CD4-positive, alpha-beta T cell treated with Interleukin-2 at 100 ng/mL for 4 hours (primary cell): Measurements from ENCODE around the gene RPL38.

ENCODE experiments used
- DNase-seq: peaks from one replicate; pipeline ENCODE4 v3.0.0-alpha.2; 2020; ENCODE audit warnings: low spot score

The RPL38 gene

DNA sequence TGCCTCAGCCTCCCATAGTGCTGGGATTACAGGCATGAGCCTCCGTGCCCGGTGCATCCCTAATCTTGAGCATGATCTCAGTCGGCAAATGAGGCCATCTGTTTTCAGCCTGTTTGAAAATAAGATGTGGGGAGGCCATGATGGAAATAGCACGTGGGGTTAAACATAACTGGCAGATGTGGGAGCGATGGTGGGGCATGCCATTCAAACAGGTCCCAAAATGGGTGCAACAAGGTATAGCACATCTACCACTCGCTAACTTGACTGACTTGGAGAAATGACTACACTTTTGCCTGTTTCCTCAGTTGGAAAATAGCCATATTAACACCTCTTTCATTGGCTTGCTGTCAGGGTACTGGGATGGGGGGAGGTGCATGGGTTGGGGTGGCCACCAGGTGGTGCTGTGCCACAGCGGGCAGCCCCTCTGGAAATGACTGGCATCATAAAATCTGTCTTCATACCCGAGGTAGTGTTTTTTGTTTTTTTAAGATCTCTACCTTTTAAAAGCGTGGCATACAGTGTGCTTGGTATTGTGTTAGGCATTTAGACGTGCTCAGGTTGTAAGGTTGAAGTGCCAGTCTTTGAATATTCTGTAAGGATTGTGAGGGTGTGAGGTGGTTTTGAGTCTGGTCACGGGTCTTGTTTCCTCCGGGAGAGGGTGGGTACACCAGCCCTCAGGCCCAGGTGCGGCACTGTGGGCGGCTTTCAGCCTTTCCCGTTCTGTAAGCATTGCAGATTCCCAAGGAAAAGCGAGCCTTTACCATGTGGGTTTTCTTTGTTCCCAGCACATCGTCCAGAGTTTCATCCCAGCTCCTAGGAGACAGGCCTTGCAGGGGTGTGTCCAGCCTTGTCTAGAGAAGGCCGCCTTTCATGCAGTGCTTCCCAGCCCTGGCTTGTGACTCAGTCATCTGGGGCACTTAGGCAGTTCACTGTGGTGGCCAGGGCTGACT is 7.0 kb downstream of the RPL38 start:
- DNase-seq: peak; percentile 86

GRCh38 chr17:74211141-74211911 is 7.8 kb downstream of the RPL38 start:
- no peak for DNase-seq

GRCh38 chr17:74211912-74212208 is 8.4 kb downstream of the RPL38 start:
- DNase-seq: no peak

DNA sequence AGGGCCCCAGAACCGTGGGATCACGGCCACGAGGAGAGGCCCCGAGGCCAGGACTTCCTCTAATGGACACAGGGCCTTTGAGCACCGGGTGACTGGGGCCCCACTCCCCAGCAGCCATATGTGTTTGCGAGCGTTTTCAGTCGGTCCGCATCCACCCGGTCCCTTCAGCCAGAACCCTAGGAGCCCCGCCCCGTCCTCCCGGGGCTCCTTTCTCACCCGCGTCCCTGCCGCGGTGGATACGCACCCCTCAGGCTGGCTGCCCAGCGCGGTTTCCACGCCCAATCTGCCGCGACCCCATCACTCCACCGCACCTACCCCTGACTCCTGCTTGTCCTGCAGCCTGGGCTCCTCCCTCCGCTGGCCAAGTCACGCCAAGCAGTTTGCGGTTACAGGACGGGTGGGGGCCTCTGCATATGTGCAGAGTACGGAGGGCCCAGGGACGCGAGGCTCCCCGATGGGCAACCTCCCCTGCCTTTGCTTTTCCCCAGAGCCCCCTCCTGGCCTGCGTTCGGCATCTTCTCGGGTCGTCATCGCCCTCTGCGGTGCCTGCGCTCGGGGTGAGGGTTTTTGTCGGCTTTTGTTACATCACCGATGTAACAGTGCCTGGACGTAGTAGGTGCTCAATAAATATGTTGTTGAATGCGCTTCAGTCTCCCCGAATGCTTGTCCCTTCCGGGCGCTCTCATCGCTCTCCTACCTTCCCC is 8.9 kb downstream of the RPL38 start:
- DNase-seq: no peak

- peak; percentile 72 for DNase-seq
Observed at GRCh38 chr17:74212913-74213791, 9.7 kb downstream of the RPL38 start, which contains the start of gene TTYH2. Gene TTYH2 (plus strand): TSS chr17:74213571. CDS start chr17:74213588, 17 bp downstream.

- no peak for DNase-seq
Observed at GRCh38 chr17:74213861-74214391, 10.4 kb downstream of the RPL38 start.

DNA sequence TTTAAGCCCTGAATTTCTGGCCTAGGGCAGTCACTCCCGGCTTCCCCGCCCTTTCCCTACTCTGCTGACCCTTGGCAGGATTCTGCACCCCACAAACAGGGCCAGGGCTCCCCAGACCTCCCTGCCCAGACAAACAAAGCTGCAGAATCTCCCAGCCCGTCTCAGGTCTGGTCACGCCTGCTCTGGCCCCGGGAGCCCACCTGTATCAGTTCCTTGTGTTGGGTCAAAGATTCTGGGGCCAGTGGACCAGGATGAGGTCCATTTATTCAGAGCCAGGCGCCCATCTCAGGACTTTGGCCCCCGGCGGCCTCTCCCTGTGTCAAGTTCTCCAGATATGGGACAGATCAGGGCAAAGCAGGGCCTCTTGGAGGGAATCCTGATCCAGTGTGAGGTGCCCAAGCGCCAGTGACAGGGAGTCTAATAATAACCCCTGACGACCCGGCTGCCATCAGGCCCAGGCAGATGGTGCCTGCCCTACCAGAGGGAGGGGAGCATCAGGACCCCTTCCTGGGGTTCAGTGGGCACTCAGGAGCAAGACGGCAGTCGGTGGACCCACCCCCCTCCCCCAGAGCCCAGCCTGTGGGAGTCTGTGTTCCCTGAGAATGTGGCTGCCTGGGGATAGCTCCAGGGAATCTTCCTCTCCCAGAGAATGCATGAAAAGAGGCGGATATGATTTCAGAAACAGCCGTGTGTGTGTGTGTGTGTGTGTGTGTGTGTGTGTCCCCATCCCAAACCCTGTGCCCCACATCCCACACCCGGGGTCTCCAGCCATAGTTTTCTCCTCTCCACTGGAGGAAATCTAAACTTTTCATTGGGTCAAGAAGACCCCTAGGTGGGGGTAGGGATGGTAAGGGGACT is 11.2 kb downstream of the RPL38 start:
- DNase-seq: no peak

- DNase-seq: no peak
Observed at GRCh38 chr17:74215342-74215727, 11.9 kb downstream of the RPL38 start.

DNA sequence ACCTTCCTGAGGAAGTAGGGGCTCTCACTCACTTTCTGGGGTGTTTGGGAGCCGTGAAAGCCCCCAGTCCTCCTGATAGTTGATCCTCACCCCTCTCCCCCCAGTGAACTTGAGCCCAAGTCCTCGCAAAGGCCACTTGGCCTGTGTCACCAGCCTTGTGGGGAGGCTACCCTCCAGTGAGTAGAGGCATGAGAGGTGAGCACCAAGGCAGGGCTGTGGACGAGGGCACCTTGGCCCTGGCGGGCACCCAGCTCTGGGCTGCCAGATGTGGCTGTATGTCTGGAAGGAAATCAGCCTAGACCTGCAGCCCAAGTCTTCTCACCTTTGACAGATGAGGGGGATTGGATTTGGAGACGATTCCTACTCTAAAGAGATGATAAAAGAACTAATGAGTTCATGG is 13.0 kb downstream of the RPL38 start:
- no peak for DNase-seq

- no peak for DNase-seq
Observed at GRCh38 chr17:74217037-74217730, 13.7 kb downstream of the RPL38 start.

- no peak for DNase-seq
Observed at GRCh38 chr17:74217888-74218287, 14.4 kb downstream of the RPL38 start.

GRCh38 chr17:74218436-74218835 is 15.0 kb downstream of the RPL38 start:
- DNase-seq: no peak

DNA sequence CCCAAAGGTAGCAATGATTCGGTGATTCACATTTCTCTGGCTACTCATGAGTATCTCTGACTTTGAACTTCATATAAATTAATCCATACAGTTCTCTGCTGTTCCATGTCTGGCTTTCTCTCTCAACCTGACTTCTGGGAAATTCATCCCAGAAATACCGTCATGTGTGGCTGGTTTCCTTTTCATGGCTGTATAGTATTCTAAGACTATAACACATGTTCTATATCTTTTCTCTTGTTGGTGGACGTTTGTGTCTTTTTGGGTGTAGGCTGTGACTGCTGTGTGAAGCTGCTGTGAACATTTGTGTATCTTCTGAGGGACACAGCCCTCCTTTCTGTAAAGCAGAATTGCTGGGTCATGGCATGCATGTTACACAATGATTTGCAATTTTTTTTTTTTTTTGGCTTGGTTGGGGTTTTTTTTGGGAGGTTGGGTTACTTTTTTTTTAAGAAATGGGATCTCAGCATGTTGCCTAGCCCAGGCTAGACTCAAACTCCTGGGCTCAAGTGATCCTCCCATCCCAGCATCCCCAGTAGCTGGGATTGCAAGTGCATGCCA is 16.2 kb downstream of the RPL38 start:
- no peak for DNase-seq

DNA sequence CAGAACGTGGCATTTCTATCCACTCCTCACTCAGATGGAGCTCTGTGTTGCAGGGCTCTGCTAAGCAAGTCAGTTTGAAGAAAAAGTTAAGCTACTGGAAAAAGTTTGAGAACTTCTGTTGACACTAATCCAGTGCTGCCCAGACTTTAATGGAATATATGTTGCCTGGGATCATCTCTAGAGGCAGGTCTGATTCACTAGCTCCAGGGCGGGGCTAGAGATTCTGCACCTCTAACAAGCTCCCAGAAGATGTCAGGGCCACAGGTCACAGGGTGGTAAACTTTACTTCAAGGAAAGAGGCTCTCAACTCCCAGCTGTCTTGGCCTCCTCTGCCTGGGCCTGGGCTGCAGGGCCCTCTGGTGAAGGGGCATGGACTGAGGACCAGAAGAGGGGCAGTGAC is 16.7 kb downstream of the RPL38 start:
- no peak for DNase-seq

- DNase-seq: no peak
Observed at GRCh38 chr17:74220946-74221818, 17.7 kb downstream of the RPL38 start.

- DNase-seq: no peak
Observed at GRCh38 chr17:74222399-74222798, 18.9 kb downstream of the RPL38 start.

DNA sequence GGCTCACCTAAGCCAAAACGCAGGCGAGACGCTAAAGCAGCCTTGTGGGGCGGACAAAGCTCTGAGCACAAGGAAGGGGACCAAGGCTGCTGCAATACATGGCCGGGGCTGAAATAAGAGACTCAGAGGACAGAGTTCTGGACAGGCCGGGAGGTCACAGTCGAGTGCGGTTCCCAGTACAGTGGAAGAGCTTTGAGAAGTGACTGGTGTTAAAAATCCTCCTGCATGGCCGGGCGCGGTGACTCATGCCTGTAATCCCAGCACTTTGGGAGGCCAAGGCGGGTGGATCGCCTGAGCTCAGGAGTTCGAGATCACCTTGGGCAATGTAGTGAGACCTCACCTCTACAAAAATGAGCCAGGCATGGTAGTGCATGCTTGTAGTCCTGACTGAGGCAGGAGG is 20.4 kb downstream of the RPL38 start:
- DNase-seq: no peak

DNA sequence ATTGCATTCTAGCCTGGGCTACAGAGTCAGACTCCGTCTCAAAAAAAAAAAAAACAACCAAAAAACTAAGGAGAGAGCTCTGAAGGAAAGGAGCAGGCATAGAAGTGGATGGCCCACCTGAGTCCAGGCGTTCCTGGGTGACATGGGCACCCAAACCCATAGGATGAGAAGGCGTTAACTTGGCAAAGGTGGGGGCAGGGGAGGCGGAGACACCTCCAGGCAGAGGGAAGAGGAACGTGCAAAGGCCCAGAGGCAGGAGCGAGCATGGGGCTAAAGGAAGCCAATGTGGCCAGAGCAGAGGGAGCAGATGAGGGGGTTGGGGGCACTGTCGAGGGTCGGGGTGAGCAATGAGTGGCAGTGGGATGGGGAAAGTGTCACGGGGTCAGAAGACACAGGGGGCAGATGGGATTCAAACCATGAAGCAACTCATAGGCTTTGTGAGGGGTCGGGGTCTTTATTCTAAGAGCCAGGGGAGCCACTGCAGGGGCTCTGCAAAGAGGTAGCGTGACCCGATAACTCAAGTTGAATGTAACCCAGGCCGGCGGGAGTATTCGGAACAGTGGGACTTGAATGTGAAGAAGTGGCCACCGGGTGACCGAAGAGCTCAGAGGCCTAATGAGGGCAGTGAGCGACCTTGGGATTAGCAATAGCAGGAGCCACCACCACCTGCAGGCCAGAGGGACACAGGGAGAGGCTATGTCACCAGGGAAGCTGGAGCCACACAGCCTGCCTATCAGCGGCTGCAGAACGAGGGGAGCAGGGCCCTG is 21.7 kb downstream of the RPL38 start:
- no peak for DNase-seq
